GM23338 (cell line): ENCODE data around the gene SCO2. TPM values are rescaled to one million over a fixed set of nuclear protein-coding genes. Genes with fewer than 3 reads are reported as not detected.
"Not testable (repeated sequence)": the region's sequence is repeated elsewhere in the genome, so short reads cannot be mapped to it uniquely, and the experiment has no call there.

ENCODE experiments used
- ATAC-seq: fragments of 200-7000 bp; cut with Tn5 transposase; 3 replicates; pipeline ENCODE4 v1.9.1; 2020
- DNase-seq: peaks from one replicate; pipeline ENCODE4 v3.0.0-alpha.2; 2015; ENCODE audit warnings: low spot score
- H2AFZ ChIP-seq: fragments of 200-600 bp; sonication (generic); 2 replicates; pipeline ENCODE4 v1.8.0; 2016; ENCODE audit warnings: antibody characterized with exemption, mild to moderate bottlenecking, moderate library complexity
- H3F3A ChIP-seq: fragments of 200-600 bp; sonication (generic); replicated peaks from 2 replicates; pipeline ENCODE4 v1.8.0; 2017; ENCODE audit warnings: antibody characterized with exemption, mixed run types, low read depth
- H3K27ac ChIP-seq: fragments of 200-600 bp; sonication (generic); 2 replicates; pipeline ENCODE4 v1.6.1; 2016; ENCODE audit warnings: low read depth
- H3K27me3 ChIP-seq: fragments of 200-600 bp; sonication (generic); 2 replicates; pipeline ENCODE4 v1.8.0; 2016; ENCODE audit warnings: mild to moderate bottlenecking, mixed run types, moderate library complexity; ENCODE audit not compliant: insufficient read depth
- H3K36me3 ChIP-seq: fragments of 200-600 bp; sonication (generic); 2 replicates; pipeline ENCODE4 v1.8.0; 2016; ENCODE audit warnings: mild to moderate bottlenecking; ENCODE audit not compliant: insufficient read depth
- H3K4me1 ChIP-seq: fragments of 200-600 bp; sonication (generic); 2 replicates; pipeline ENCODE4 v1.8.0; 2016; ENCODE audit warnings: mild to moderate bottlenecking, moderate library complexity; ENCODE audit not compliant: insufficient read depth
- H3K4me2 ChIP-seq: fragments of 200-600 bp; sonication (generic); 2 replicates; pipeline ENCODE4 v1.7.1; 2017; ENCODE audit warnings: mixed run types
- H3K4me3 ChIP-seq: fragments of 200-600 bp; sonication (generic); 2 replicates; pipeline ENCODE4 v1.6.1; 2016; ENCODE audit warnings: mixed run types
- H3K79me2 ChIP-seq: fragments of 200-600 bp; sonication (generic); replicated peaks from 2 replicates; pipeline ENCODE4 v1.8.0; 2017; ENCODE audit warnings: mild to moderate bottlenecking; ENCODE audit not compliant: insufficient read depth
- H3K9me2 ChIP-seq: fragments of 200-600 bp; sonication (generic); 2 replicates; pipeline ENCODE4 v1.8.0; 2017; ENCODE audit not compliant: insufficient read depth
- H4K20me1 ChIP-seq: fragments of 200-600 bp; sonication (generic); replicated peaks from 2 replicates; pipeline ENCODE4 v1.8.0; 2017; ENCODE audit warnings: mild to moderate bottlenecking; ENCODE audit not compliant: insufficient read depth
- H3K27ac Mint-ChIP-seq: 2 replicates; pipeline ENCODE4 v1.8.0; 2020; ENCODE audit warnings: inconsistent platforms, mild to moderate bottlenecking, moderate library complexity, mixed read lengths
- H3K27me3 Mint-ChIP-seq: 3 replicates; pipeline ENCODE4 v1.8.0; 2022; ENCODE audit warnings: low read depth, mild to moderate bottlenecking, moderate library complexity, mixed read lengths, inconsistent platforms; ENCODE audit not compliant: insufficient read depth, poor library complexity
- H3K36me3 Mint-ChIP-seq: 3 replicates; pipeline ENCODE4 v1.8.0; 2021; ENCODE audit warnings: low read depth, mild to moderate bottlenecking, inconsistent platforms, moderate library complexity, mixed read lengths
- H3K4me1 Mint-ChIP-seq: 3 replicates; pipeline ENCODE4 v1.8.0; 2020; ENCODE audit warnings: mild to moderate bottlenecking, inconsistent platforms, mixed read lengths
- H3K4me3 Mint-ChIP-seq: 3 replicates; pipeline ENCODE4 v1.8.0; 2021; ENCODE audit warnings: moderate library complexity, mild to moderate bottlenecking, inconsistent platforms, mixed read lengths
- H3K9me3 Mint-ChIP-seq: 3 replicates; pipeline ENCODE4 v1.8.0; 2020; ENCODE audit warnings: moderate library complexity, mild to moderate bottlenecking, inconsistent platforms, mixed read lengths
- CREB1 ChIP-seq: fragments of 250-450 bp; sonication (Bioruptor Pico); IDR thresholded peaks from 2 replicates; pipeline ENCODE4 v1.5.0; 2020; ENCODE audit warnings: low read depth, mild to moderate bottlenecking, moderate library complexity
- ETS1 ChIP-seq: IDR thresholded peaks from 2 replicates; pipeline ENCODE4 v1.6.1; 2016; ENCODE audit warnings: antibody characterized with exemption
- EZH2phosphoT487 ChIP-seq: fragments of 200-600 bp; sonication (generic); IDR thresholded peaks from one replicate; pipeline ENCODE4 v1.8.1; 2018; ENCODE audit warnings: antibody characterized with exemption; ENCODE audit not compliant: unreplicated experiment
- JUNB ChIP-seq: IDR thresholded peaks from one replicate; pipeline ENCODE4 v1.6.1; 2016; ENCODE audit warnings: antibody characterized with exemption; ENCODE audit not compliant: unreplicated experiment
- REST ChIP-seq: IDR thresholded peaks from one replicate; pipeline ENCODE4 v1.6.1; 2018; ENCODE audit warnings: antibody characterized with exemption; ENCODE audit not compliant: unreplicated experiment
- ZNF331 ChIP-seq: fragments of 250-450 bp; sonication (Bioruptor Pico); IDR thresholded peaks from 2 replicates; pipeline ENCODE4 v1.5.0; 2020; ENCODE audit warnings: low read depth, mild to moderate bottlenecking, moderate library complexity
- polyA plus RNA-seq: library from polyadenylated mRNA; unstranded; fragments of >200 nt; fragmentation: Nextera tagmentation; extraction: Ambion mirVana; gene quantifications from 2 replicates; pipeline ENCODE4 v1.2.1, GENCODE V29; 2016
- total RNA-seq: library from RNA; depleted of rRNA; stranded (reverse); fragments of >200 nt; shearing (Covaris generic); gene quantifications from 2 replicates; pipeline ENCODE4 v1.2.3, GENCODE V29; 2014

The SCO2 gene
- total and polyA plus RNA-seq, 2 experiments from 2014 or later: 2.6 to 4.9 TPM

DNA sequence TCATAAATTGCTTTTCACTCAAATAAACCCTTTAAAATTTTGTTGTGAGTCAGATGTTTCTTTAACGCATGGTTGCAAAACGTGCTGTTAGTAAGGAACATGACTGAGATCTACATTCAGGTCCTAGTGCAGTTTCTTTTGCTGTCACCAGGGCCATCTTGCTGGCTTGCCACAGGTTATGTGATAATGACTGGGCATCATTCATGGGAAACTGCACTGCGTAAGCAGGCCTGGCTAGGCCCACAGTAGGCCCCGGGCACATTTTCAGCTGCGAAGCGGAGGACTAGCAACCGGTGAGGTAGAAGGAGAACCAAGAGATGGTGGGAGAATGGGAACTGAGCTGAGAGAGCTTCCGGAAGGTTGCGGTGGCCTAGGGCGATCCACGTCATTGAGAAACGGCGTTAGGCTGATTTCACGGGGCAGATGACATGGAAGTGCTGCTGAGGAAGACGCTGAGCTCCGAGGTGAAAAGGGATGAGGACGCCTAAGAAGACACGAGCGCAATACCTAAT is 17.1 kb upstream of the SCO2 start (continued):
- TF ChIP-seq REST (no peak), ETS1 (no peak), EZH2phosphoT487 (no peak), ZNF331 (CRISPR knock-in tag) (no peak)

DNA sequence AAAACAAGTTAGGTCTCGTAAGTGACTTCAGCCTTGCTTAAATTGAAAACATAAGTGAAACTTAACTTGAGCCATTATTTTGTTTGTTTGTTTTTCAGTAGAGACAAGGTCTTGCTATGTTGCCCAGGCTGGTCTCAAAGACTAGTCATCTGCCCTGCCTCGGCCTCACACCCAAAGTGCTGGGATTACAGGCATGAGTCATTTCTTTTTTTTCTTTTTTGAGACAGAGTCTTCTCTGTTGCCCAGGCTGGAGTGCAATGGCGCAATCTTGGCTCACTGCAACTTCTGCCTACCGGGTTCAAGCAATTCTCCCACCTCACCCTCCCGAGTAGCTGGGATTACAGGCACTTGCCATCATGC is 16.2 kb upstream of the SCO2 start:
- H3K36me3 ChIP-seq, ATAC-seq, H3K9me3 Mint-ChIP-seq, H3K9me2 ChIP-seq, H3K27ac Mint-ChIP-seq, H3K4me3 ChIP-seq, H4K20me1 ChIP-seq, H3F3A ChIP-seq, H3K36me3 Mint-ChIP-seq, H3K4me1 Mint-ChIP-seq, H2AFZ ChIP-seq, DNase-seq, H3K4me1 ChIP-seq, H3K4me2 ChIP-seq, H3K79me2 ChIP-seq, H3K4me3 Mint-ChIP-seq, H3K27ac ChIP-seq: not testable (repeated sequence)
- H3K27me3 ChIP-seq: peaks cover 21% of the 10 kb centered on the region
- H3K27me3 Mint-ChIP-seq: peaks cover 30% of the 10 kb centered on the region

- no peaks in the 10 kb centered on the region for H3K4me1 Mint-ChIP-seq
- H3K27ac Mint-ChIP-seq: no peak overlapping the region
- no peak overlapping the region for H3K4me2 ChIP-seq
- H3K9me3 Mint-ChIP-seq: no peaks in the 10 kb centered on the region
- H4K20me1 ChIP-seq: no peaks in the 10 kb centered on the region
- H3K9me2 ChIP-seq: no peaks in the 10 kb centered on the region
- H3K36me3 Mint-ChIP-seq: no peaks in the 10 kb centered on the region
- no peak overlapping the region for H3K27ac ChIP-seq
- no peaks in the 10 kb centered on the region for H3K79me2 ChIP-seq
- DNase-seq (no peak), ATAC-seq (no peak)
- H3K4me3 ChIP-seq: no peak overlapping the region
- peaks cover 7% of the 10 kb centered on the region; the same call in 1 of the 2 replicates for H3F3A ChIP-seq
- no peaks in the 10 kb centered on the region for H3K36me3 ChIP-seq
- H3K27me3 Mint-ChIP-seq: peaks cover 24% of the 10 kb centered on the region
- TF ChIP-seq EZH2phosphoT487: no peak
- no peak for TF ChIP-seq JUNB
- TF ChIP-seq CREB1: no peak
- H2AFZ ChIP-seq: no peak overlapping the region
- peaks cover 19% of the 10 kb centered on the region for H3K27me3 ChIP-seq
- no peak overlapping the region for H3K4me3 Mint-ChIP-seq
- no peaks in the 10 kb centered on the region; the same call in 1 of the 2 replicates for H3K4me1 ChIP-seq
Measured at GRCh38 chr22:50540381-50540780, 15.0 kb upstream of the SCO2 start.
